Cardiac ventricle fibroblast (primary cell): ENCODE results near the gene TP53. TPM values are rescaled to one million over a fixed set of nuclear protein-coding genes. Genes with fewer than 3 reads are reported as not detected.

ENCODE experiments used
- total RNA-seq: library from RNA; depleted of rRNA; stranded (reverse); fragments of >200 nt; gene quantifications from 2 replicates; pipeline ENCODE4 v1.2.3, GENCODE V29; 2015

TP53 gene
- total RNA-seq: 33.1 and 47.9 TPM in 2 replicates

DNA sequence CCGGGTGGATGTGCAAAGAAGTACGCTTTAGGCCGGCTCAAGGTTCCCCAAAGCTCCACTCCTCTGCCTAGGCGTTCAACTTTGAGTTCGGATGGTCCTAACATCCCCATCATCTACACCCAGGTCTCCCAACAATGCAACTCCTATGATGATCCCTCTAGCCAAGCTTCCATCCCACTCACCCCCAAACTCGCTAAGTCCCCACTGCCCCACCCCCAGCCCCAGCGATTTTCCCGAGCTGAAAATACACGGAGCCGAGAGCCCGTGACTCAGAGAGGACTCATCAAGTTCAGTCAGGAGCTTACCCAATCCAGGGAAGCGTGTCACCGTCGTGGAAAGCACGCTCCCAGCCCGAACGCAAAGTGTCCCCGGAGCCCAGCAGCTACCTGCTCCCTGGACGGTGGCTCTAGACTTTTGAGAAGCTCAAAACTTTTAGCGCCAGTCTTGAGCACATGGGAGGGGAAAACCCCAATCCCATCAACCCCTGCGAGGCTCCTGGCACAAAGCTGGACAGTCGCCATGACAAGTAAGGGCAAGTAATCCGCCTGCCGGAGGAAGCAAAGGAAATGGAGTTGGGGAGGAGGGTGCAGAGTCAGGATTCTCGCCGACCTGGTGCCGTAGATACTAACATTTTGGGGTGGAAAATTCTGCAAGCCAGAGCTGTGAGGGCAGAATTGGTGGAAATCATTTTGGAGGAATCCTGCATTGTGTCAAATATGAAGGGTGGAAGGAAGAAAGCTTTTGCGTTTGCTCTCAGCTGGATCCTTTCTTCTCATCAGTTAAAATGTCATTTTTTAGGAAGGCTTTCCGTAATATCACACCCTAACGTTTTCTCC lies at the start of gene TP53:
Gene TP53 (minus strand): TSS at position 419 of the 836 bp plus-strand sequence. CDS start 10,896 bp downstream, outside the sequence.

DNA sequence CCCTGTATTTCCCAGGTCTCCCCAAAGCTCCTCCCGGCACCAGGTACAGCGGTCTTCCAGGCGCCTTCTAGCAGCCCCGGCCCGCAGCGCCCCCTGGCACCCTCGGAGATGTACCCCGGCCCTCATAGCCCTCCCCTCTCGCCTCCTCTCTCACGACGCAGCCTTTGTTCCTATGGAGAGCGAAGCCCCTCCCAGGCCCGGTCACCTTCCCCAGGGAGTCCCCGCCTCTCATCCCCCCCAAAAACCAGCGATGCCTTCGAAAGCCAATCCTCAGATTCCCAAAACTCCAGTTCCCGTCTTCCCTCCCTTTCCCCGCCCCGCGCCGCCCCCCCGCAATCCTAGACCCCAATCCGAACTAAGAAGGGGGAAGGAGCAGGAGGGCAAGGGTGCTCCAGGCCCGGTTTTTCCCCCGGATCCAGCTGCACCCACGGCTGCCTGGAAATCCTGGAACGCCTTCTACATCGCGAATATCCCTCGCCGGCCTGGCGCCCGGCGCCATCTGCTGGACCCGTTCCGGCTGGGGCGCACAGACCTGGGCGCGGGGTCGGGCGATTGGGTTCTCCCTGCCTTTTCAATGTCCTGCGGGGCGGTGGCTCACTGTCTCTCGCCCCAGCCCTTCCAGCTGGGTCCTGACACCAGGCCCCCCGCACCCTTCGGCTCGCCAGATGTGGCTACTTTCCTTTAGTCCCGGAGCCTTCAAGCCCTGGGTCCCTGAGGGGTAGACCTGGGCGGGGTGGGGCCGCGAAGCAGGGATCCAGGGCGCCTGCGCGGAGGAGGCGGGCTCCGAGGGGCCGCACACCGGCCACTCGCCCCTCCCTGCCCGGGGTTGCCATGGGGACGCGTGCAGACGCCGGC lies 29.8 kb upstream of the TP53 start, which contains the start of gene DNAH2:
Gene DNAH2 (plus strand): TSS at position 844 of the 855 bp plus-strand sequence. CDS start 1,991 bp downstream, outside the sequence.

DNA sequence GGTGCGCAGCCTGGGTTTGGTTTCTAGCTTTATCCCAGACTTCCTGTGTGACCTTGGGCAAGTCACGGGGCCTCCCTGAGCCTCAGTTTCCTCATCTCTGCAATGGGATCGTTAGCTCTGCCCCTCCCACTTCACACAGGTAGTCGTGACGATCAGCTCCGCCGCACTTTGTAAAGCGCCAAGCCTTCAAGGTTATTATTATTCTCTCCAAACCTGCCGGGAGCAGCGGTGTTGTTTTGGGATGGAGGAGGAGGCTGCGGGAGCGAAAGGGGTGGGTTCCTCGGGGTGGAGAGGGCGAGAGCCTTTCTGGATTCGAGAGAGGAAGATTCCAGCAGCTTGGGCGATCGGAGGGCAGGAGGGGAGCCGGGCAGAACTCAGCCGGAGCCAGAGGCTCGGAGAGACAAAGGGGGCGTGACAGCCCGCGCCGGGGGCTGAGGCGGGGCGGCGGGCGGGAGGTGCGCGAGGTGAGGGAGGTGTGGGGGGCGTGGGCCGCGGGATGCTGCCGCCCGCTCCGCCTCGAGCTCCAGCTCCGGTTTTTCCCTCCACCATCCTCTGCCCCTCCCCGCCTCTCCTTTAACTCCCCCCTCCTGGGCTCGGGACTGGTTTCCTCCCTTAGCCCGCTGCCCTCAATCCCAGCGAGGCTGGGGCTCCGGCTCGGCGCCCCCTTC lies 17.4 kb upstream of the TP53 start, which contains the start of gene EFNB3:
Gene EFNB3 (plus strand): TSS at position 602 of the 668 bp plus-strand sequence. CDS start 397 bp downstream, outside the sequence.

DNA sequence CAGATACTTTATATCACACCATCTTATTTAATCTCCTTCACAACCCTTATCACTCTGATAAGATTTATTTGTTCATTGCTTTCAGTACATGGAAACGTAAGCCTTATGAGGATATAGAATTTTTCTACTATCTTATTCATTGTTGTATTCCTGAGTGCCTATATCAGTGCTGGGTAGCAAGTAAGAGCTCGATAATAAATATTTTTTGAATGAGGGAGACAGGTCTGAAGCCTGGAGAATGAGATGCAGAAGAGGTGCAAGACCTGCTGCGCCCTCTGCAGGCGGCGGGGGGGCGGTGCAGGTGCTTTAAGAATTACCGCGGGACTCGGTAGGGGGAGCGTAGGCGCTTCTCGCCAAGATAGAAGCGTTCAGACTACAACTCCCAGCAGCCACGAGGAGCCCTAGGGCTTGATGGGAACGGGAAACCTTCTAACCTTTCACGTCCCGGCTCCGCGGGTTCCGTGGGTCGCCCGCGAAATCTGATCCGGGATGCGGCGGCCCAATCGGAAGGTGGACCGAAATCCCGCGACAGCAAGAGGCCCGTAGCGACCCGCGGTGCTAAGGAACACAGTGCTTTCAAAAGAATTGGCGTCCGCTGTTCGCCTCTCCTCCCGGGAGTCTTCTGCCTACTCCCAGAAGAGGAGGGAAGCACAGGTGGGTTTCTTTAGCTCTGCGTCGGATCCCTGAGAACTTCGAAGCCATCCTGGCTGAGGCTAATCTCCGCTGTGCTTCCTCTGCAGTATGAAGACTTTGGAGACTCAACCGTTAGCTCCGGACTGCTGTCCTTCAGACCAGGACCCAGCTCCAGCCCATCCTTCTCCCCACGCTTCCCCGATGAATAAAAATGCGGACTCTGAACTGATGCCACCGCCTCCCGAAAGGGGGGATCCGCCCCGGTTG lies 868 bp upstream of the TP53 start, which contains the start of gene WRAP53:
Gene WRAP53 (plus strand): TSS at position 570 of the 900 bp plus-strand sequence. CDS start 172 bp downstream, at position 742.

DNA sequence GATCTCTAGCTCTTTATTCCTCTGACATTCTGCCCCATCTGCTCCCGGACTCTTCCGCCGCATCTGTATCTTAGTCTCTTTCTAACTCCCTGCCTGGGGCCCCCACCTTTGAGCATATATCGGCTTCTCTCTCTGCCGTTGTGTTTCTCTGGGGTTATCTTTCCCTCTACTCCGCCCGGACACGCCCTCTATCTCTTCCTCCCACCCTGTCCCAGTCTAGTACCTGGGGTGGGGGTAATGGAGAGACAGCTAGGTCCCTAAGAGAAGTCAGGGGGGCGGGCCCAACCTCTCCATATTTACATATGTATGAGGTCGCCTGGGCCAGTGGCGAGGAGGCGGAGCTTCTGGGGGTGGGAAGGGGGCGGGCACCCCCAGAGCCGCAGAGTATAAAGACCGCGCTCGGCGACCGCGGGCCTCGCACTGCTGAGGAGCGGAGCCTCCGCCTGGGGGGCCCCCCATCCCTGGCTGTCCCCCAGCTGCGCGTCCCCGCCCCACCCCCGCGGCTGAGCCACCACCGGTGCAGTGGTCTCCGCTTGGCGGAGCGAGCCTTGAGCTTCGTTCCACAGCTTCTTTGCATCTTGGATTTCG lies 36.7 kb downstream of the TP53 start, which contains the start of gene ATP1B2:
Gene ATP1B2 (plus strand): TSS at position 418 of the 588 bp plus-strand sequence. CDS start 593 bp downstream, outside the sequence.

DNA sequence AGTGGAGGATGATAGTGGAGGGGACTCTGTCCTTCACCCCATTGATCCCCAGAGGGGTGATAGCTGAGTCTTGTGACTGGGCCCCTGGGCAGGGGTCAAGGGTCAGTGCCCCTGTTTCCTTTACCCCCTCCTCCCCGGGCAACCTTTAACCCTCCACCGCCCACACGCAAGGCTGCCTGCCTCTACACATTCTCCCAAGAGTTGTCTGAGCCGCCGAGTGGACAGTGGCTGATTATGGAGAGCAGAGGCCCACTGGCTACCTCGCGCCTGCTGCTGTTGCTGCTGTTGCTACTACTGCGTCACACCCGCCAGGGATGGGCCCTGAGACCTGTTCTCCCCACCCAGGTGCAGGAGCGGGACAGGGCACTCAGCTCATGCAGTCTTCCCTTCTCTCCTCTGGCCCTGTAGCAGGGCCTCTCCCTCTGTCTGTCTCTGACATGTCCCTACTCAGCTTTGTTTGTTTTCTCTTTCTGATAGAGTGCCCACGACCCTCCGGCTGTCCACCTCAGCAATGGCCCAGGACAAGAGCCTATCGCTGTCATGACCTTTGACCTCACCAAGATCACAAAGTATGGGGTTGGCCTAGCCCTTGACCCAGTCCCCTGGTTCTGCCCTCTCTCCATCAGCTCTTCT lies 57.2 kb downstream of the TP53 start, which contains the start of gene SHBG:
Gene SHBG (plus strand): TSS at position 197 of the 633 bp plus-strand sequence. CDS start 38 bp downstream, at position 235.

DNA sequence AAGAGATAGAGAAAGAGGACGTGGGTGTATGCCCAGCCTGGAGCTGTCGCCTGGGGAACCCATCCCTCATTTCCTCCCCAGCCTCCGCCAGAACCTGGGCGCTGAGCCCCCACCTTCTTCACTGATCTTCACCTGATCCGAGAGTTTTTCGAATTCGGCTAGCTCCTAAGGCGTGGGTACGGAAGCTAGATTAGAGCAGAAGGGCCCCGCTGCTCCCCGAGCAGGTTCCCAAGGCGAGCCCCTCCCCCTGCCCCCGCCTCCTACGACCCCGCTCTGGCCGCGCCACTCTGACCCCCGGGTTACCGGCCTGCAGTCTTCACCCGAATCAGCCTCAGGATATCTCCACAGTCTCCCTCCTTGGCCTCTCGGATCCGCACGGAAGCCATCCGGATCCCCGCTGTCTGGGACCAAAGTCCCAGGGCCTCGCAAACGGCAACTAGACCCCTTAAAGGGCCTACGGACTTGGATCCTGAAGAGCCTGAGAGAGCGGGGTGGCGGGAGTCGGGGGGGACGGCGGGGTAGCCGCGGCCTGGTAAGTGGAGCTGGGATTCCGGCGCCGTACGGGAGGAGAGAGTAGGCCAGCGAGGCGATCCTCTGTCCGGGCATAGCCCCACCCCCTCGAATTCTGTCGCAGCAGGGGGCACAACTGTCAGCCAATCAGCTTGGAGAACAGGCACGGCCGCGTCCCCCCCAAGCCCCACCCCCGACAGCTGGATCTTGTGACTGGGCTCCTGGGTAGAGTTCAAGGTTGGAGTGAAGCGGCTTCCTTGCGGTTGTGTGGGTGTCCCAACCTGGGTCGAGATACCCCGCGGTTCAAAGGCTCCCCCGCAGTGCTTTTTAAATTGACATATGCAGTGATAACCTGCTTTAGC lies 59.8 kb downstream of the TP53 start, which contains the start of gene SAT2:
Gene SAT2 (minus strand): TSS at position 572 of the 872 bp plus-strand sequence. CDS start 186 bp downstream, at position 386.

Other genes starting within 250 kb of the TP53 start
- 1.1 and 1.2 TPM in 2 replicates for gene FGF11, start 248.0 kb downstream of the TP53 start, total RNA-seq
- gene CHRNB1, start 242.4 kb downstream of the TP53 start, total RNA-seq: 2.5 and 4.8 TPM in 2 replicates
- gene ZBTB4, start 207.9 kb downstream of the TP53 start, total RNA-seq: 25.5 and 32.9 TPM in 2 replicates
- gene SLC35G6, start 206.0 kb downstream of the TP53 start, total RNA-seq: not detected in 2 replicates
- 67.3 and 74.0 TPM in 2 replicates for gene POLR2A, start 203.1 kb downstream of the TP53 start, total RNA-seq
- 14.6 and 15.0 TPM in 2 replicates for gene TNFSF12, start 138.4 kb downstream of the TP53 start, total RNA-seq
- gene TNFSF13, start 128.7 kb downstream of the TP53 start, total RNA-seq: 3.2 and 8.0 TPM in 2 replicates
- gene SENP3, start 125.6 kb downstream of the TP53 start, total RNA-seq: 30.5 and 32.1 TPM in 2 replicates
- 25.7 and 31.7 TPM in 2 replicates for gene CD68, start 107.9 kb downstream of the TP53 start, total RNA-seq
- 62.5 and 77.8 TPM in 2 replicates for gene MPDU1, start 103.6 kb downstream of the TP53 start, total RNA-seq
- 0.20 and 0.25 TPM in 2 replicates for gene SOX15, start 97.4 kb downstream of the TP53 start, total RNA-seq
- 20.4 and 24.7 TPM in 2 replicates for gene FXR2, start 72.6 kb downstream of the TP53 start, total RNA-seq
- 131 and 141 TPM in 2 replicates for gene SAT2, start 59.7 kb downstream of the TP53 start, total RNA-seq
- gene SHBG, start 57.4 kb downstream of the TP53 start, total RNA-seq: 0.81 and 0.83 TPM in 2 replicates
- 0.10 and 0.12 TPM in 2 replicates for gene ATP1B2, start 36.6 kb downstream of the TP53 start, total RNA-seq
- 4.1 and 4.9 TPM in 2 replicates for gene WRAP53, start 987 bp upstream of the TP53 start, total RNA-seq
- gene EFNB3, start 17.7 kb upstream of the TP53 start, total RNA-seq: 7.0 and 8.4 TPM in 2 replicates
- gene DNAH2, start 30.3 kb upstream of the TP53 start, total RNA-seq: 1.2 TPM in 2 replicates
- 8.2 and 9.7 TPM in 2 replicates for gene KDM6B, start 146.7 kb upstream of the TP53 start, total RNA-seq
- 1.5 TPM in 1 of 2 replicates, not detected in the other for gene TMEM88, start 167.6 kb upstream of the TP53 start, total RNA-seq
- gene NAA38, start 170.1 kb upstream of the TP53 start, total RNA-seq: 52.0 and 64.5 TPM in 2 replicates
- 7.6 and 8.1 TPM in 2 replicates for gene CYB5D1, start 170.5 kb upstream of the TP53 start, total RNA-seq
- gene CHD3, start 201.3 kb upstream of the TP53 start, total RNA-seq: 56.3 and 66.2 TPM in 2 replicates
- 1.1 and 2.6 TPM in 2 replicates for gene RNF227, start 228.8 kb upstream of the TP53 start, total RNA-seq
- gene KCNAB3, start 242.4 kb upstream of the TP53 start, total RNA-seq: 0.44 and 1.9 TPM in 2 replicates
- gene TRAPPC1, start 244.5 kb upstream of the TP53 start, total RNA-seq: 48.2 and 48.4 TPM in 2 replicates
- gene CNTROB, start 244.7 kb upstream of the TP53 start, total RNA-seq: 9.9 and 12.3 TPM in 2 replicates